GM12878 (cell line): Measurements from ENCODE around the gene CEP170B. TPM values are rescaled to one million over a fixed set of nuclear protein-coding genes. Genes with fewer than 3 reads are reported as not detected.

Experiments used
- ATAC-seq: fragments of 200-7000 bp; cut with Tn5 transposase; 3 replicates; pipeline ENCODE4 v1.9.1; 2020; ENCODE audit warnings: mild to moderate bottlenecking, moderate library complexity
- BruUV-seq: library from RNA; stranded (reverse); fragments of 400-500 nt; replicated peaks from 2 replicates; lab custom pipeline; 2021; lab: Mats Ljungman, UMichigan
- CTCF ChIA-PET: fragments of 300-600 bp; sonication (Branson Sonifier 250); formaldehyde crosslinking; extraction: SDS; loops from one replicate; lab custom pipeline; 2021; ENCODE audit warnings: inconsistent platforms; lab: Yijun Ruan, JAX
- POLR2A ChIA-PET: fragments of 350-600 bp; formaldehyde crosslinking; extraction: SDS; loops from one replicate; lab custom pipeline; 2021; ENCODE audit warnings: inconsistent platforms; lab: Charles Lee
- RAD21 ChIA-PET: fragments of 300-600 bp; sonication (Branson Sonifier 250); formaldehyde crosslinking; loops from one replicate; lab custom pipeline; 2023; ENCODE audit warnings: antibody characterized with exemption; ENCODE audit not compliant: unreplicated experiment; lab: Charles Lee
- SMC1A ChIA-PET: fragments of 300-600 bp; sonication (Branson Sonifier 250); formaldehyde crosslinking; loops from one replicate; lab custom pipeline; 2023; ENCODE audit not compliant: unreplicated experiment, uncharacterized antibody; lab: Charles Lee
- DNase-seq: peaks from one replicate; pipeline ENCODE4 v3.0.0-alpha.2; 2011; ENCODE audit warnings: low read depth, low spot score
- FAIRE-seq: peaks from 3 replicates; lab custom pipeline; 2011; peaks lifted over from hg19 to GRCh38; lab: Jason Lieb, UNC
- H2AFZ ChIP-seq: 2 replicates; pipeline ENCODE4 v1.6.0; 2011; ENCODE audit warnings: low read depth, low read length, control low read depth; ENCODE audit not compliant: control insufficient read depth
- H3K27ac ChIP-seq: 2 replicates; pipeline ENCODE4 v1.5.1; 2011; ENCODE audit warnings: control low read depth; ENCODE audit not compliant: control insufficient read depth, insufficient read depth
- H3K27me3 ChIP-seq, 2 experiments: replicated peaks in 1 of 2; 2 replicates each; pipeline versions ENCODE4 v1.6.0 to v1.6.1; 2011; ENCODE audit warnings: low read length in 1 of 2; ENCODE audit not compliant: control insufficient read depth in 2 of 2, insufficient read depth in 2 of 2
- H3K36me3 ChIP-seq, 2 experiments: 2 replicates each; pipeline ENCODE4 v1.5.1; 2011; ENCODE audit warnings: low read length in 1 of 2; ENCODE audit not compliant: control insufficient read depth in 2 of 2, insufficient read depth in 2 of 2
- H3K4me1 ChIP-seq: 2 replicates; pipeline ENCODE4 v1.6.1; 2011; ENCODE audit warnings: mild to moderate bottlenecking, low read length, moderate library complexity, mixed read lengths; ENCODE audit not compliant: control insufficient read depth, insufficient read depth
- H3K4me2 ChIP-seq: 2 replicates; pipeline ENCODE4 v1.6.0; 2011; ENCODE audit warnings: control low read depth; ENCODE audit not compliant: control insufficient read depth, insufficient read depth
- H3K4me3 ChIP-seq: fragments of 200-600 bp; sonication (generic); 2 replicates; pipeline ENCODE4 v1.5.1; 2016
- H3K79me2 ChIP-seq: 2 replicates; pipeline ENCODE4 v1.6.0; 2011; ENCODE audit warnings: low read length; ENCODE audit not compliant: control insufficient read depth, insufficient read depth
- H3K9ac ChIP-seq: 2 replicates; pipeline ENCODE4 v1.8.0; 2011; ENCODE audit warnings: low read length, control low read depth, mixed read lengths; ENCODE audit not compliant: control insufficient read depth, insufficient read depth
- H3K9me3 ChIP-seq: replicated peaks from 3 replicates; pipeline ENCODE4 v1.5.1; 2011; ENCODE audit warnings: mild to moderate bottlenecking, low read length; ENCODE audit not compliant: control insufficient read depth, insufficient read depth
- H4K20me1 ChIP-seq: 2 replicates; pipeline ENCODE4 v1.6.0; 2011; ENCODE audit not compliant: control insufficient read depth, insufficient read depth
- HDAC2 ChIP-seq: fragments of 200-600 bp; sonication (generic); IDR thresholded peaks from 2 replicates; pipeline ENCODE4 v1.6.1; 2017
- HDAC6 ChIP-seq: fragments of 200-600 bp; sonication (generic); IDR thresholded peaks from one replicate; pipeline ENCODE4 v1.8.0; 2017; ENCODE audit warnings: antibody characterized with exemption; ENCODE audit not compliant: unreplicated experiment
- RAD21 ChIP-seq: IDR thresholded peaks from 2 replicates; pipeline ENCODE4 v1.6.1; 2011; ENCODE audit warnings: mild to moderate bottlenecking, low read depth, low read length, moderate library complexity; ENCODE audit not compliant: insufficient read depth
- SUPT20H ChIP-seq: IDR thresholded peaks from 2 replicates; pipeline ENCODE4 v1.6.1; 2011; ENCODE audit warnings: low read depth, mild to moderate bottlenecking, low read length, moderate library complexity, borderline replicate concordance; ENCODE audit not compliant: control insufficient read depth
- USF2 ChIP-seq: IDR thresholded peaks from 2 replicates; pipeline ENCODE4 v1.6.1; 2011; ENCODE audit warnings: low read depth, low read length, improper control_type of control experiment, borderline replicate concordance
- WGBS: methylation state at CpG from one replicate; pipeline ENCODE4 v1.1.6; 2016; ENCODE audit warnings: low lambda C conversion rate; ENCODE audit not compliant: insufficient replicate concordance, insufficient coverage; ENCODE audit errors: missing lambda C conversion rate; 5-methylcytosine and 5-hydroxymethylcytosine counted together
- in situ Hi-C: fragments of 300-500 bp; cut with MboI; formaldehyde crosslinking; loops from 9 replicates; pipeline ENCODE4 v1.14.3; 2018; ENCODE audit warnings: mixed read lengths
- intact Hi-C: fragments of 100-400 bp; cut with micrococcal nuclease; formaldehyde crosslinking; loops from one replicate; pipeline ENCODE4 v1.14.2; 2022; ENCODE audit not compliant: unreplicated experiment
- polyA plus RNA-seq, 11 experiments: library from polyadenylated mRNA; depleted of rRNA in 4 of 11; unstranded in 6 of 11; stranded (reverse) in 5 of 11; fragments of >200 nt; fragmentation: Nextera tagmentation in 4 of 11; fragmentation: Illumina TruSeq in 1 of 11; extraction: Ambion mirVana in 4 of 11; extraction: Trizol in 1 of 11; gene quantifications; 1 replicate in 1 of 11; 2 replicates in 10 of 11; pipeline versions ENCODE4 v1.2.1 to v1.2.3, GENCODE V29; 2011 to 2016; ENCODE audit warnings: inconsistent platforms in 2 of 11, missing spikeins in 2 of 11, low read depth in 1 of 11
- total RNA-seq, 4 experiments: library from RNA; depleted of rRNA in 3 of 4; stranded (reverse); fragments of >200 nt in 3 of 4; fragmentation: Illumina TruSeq in 1 of 4; extraction: Trizol in 1 of 4; gene quantifications; 2 replicates each; pipeline versions ENCODE4 v1.2.1 to v1.2.3, GENCODE V29; 2013 to 2021
- TF ChIP-seq, protein P1 (sequence below), 3 experiments: IDR thresholded peaks in 2 of 3; conservative IDR thresholded peaks in 1 of 3; 2 replicates each; pipeline ENCODE4 v1.5.1; 2011; ENCODE audit warnings: low read depth in 3 of 3, low read length in 3 of 3, mild to moderate bottlenecking in 3 of 3, control low read depth in 2 of 3, moderate library complexity in 2 of 3, inconsistent platforms in 1 of 3, mixed read lengths in 1 of 3; ENCODE audit not compliant: control insufficient read depth in 2 of 3, insufficient read depth in 1 of 3; ENCODE audit errors: extremely low read depth in 1 of 3
- TF ChIP-seq, protein P2 (sequence below): IDR thresholded peaks from 2 replicates; pipeline ENCODE4 v1.6.1; 2012; ENCODE audit warnings: low read depth, low read length, improper control_type of control experiment

The CEP170B gene
- total and polyA plus RNA-seq, 10 of the 15 experiments (the other 5 are each of a cell fraction or from before 2014, with no cell fraction given): 0.01 to 0.44 (median 0.05) TPM; not detected in 4

- CTCF ChIA-PET: interaction anchor here (1.3 kb wide), 1 partner anchor 32 kb away, joined by 3 read pairs; no protein-coding TSS in a partner anchor
- no peaks in the 10 kb centered on the region for H3K36me3 ChIP-seq
- intact Hi-C loops: no loop called here
- DNase-seq: no peak
- H3K9me3 ChIP-seq: peaks cover 6% of the 10 kb centered on the region; the same call in 2 of the 3 replicates
- no peaks in the 10 kb centered on the region; the same call in 1 of the 2 replicates for H4K20me1 ChIP-seq
- H3K9ac ChIP-seq: no peak overlapping the region
- peaks cover 0 to 2% of the 10 kb centered on the region in 2 experiments; a peak in 2 of 4 replicates for H3K27me3 ChIP-seq
- TF ChIP-seq HDAC2 (no peak), HDAC6 (no peak), USF2 (no peak), SUPT20H (no peak), RAD21 (0 out of 2 replicates have a peak, but pooled peaks have one; percentile 8)
- TF ChIP-seq, protein P1, sequence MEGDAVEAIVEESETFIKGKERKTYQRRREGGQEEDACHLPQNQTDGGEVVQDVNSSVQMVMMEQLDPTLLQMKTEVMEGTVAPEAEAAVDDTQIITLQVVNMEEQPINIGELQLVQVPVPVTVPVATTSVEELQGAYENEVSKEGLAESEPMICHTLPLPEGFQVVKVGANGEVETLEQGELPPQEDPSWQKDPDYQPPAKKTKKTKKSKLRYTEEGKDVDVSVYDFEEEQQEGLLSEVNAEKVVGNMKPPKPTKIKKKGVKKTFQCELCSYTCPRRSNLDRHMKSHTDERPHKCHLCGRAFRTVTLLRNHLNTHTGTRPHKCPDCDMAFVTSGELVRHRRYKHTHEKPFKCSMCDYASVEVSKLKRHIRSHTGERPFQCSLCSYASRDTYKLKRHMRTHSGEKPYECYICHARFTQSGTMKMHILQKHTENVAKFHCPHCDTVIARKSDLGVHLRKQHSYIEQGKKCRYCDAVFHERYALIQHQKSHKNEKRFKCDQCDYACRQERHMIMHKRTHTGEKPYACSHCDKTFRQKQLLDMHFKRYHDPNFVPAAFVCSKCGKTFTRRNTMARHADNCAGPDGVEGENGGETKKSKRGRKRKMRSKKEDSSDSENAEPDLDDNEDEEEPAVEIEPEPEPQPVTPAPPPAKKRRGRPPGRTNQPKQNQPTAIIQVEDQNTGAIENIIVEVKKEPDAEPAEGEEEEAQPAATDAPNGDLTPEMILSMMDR (IDR thresholded peaks at IDR 0.05 in 2 of 3, conservative IDR thresholded peaks at IDR 0.05 in 1 of 3; ENCODE audit: control insufficient read depth in 2 of 3, extremely low read depth in 1 of 3, insufficient read depth in 1 of 3, low read depth in 3 of 3, low read length in 3 of 3): peak in 1 of 3 experiments; percentile 35; a peak in 2 of 6 replicates
- TF ChIP-seq, protein P2, sequence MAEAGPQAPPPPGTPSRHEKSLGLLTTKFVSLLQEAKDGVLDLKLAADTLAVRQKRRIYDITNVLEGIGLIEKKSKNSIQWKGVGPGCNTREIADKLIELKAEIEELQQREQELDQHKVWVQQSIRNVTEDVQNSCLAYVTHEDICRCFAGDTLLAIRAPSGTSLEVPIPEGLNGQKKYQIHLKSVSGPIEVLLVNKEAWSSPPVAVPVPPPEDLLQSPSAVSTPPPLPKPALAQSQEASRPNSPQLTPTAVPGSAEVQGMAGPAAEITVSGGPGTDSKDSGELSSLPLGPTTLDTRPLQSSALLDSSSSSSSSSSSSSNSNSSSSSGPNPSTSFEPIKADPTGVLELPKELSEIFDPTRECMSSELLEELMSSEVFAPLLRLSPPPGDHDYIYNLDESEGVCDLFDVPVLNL: no peak
- TF ChIP-seq, all 136 proteins: peak for 2
- POLR2A ChIA-PET: no interaction called here
- Histone ChIP-seq H3K27ac (no peak overlapping the region), H3K4me1 (peaks cover 44% of the 10 kb centered on the region), H3K4me3 (no peak overlapping the region), H3K4me2 (no peak overlapping the region), H2AFZ (no peak overlapping the region), H3K79me2 (0 out of 2 replicates have a peak, but pooled peaks cover 2% of the 10 kb centered on the region)
- FAIRE-seq: no peak
- RAD21 ChIA-PET: no interaction called here
- SMC1A ChIA-PET: no interaction called here
- in situ Hi-C loops: no loop called here
- WGBS: 54% methylated on average over 3 of the region's 8 CpGs
- no TSS peak for BruUV-seq
- no peak for ATAC-seq
Measured at GRCh38 chr14:104927901-104928300, 62.8 kb downstream of the CEP170B start.
